Bronchus fibroblast of lung (primary cell): ENCODE measurements around the gene HAS3. TPM values are rescaled to one million over a fixed set of nuclear protein-coding genes. Genes with fewer than 3 reads are reported as not detected.

ENCODE experiments used
- total RNA-seq: library from RNA; depleted of rRNA; stranded (reverse); fragments of >200 nt; gene quantifications from 2 replicates; pipeline ENCODE4 v1.2.3, GENCODE V29; 2015

HAS3 gene
- total RNA-seq = under 0.01 TPM in 1 of 2 replicates, not detected in the other

GRCh38 chr16:69105501-69106361 lies at the start of gene HAS3:
HAS3 (plus strand) TSS chr16:69105653; CDS start chr16:69109396, 3,743 bp downstream.

GRCh38 chr16:69132424-69133252 lies 27.2 kb downstream of the HAS3 start, which contains the start of the genes CHTF8 and UTP4:
CHTF8 (minus strand) TSS chr16:69132588; CDS start chr16:69121458, 11,130 bp downstream.
UTP4 (plus strand) TSS chr16:69132649; CDS start chr16:69133460, 811 bp downstream.

Other genes starting within 250 kb of the HAS3 start
- gene CHTF8, start 26.9 kb downstream of the HAS3 start, total RNA-seq = 43.7 and 56.7 TPM in 2 replicates
- gene UTP4, start 27.0 kb downstream of the HAS3 start, total RNA-seq = 16.3 and 19.2 TPM in 2 replicates
- gene SNTB2, start 81.5 kb downstream of the HAS3 start, total RNA-seq = 25.4 and 25.9 TPM in 2 replicates
- 32.7 and 34.0 TPM in 2 replicates for gene VPS4A, start 205.7 kb downstream of the HAS3 start, total RNA-seq
- gene PDF, start 224.9 kb downstream of the HAS3 start, total RNA-seq = 23.9 and 25.6 TPM in 2 replicates
- 34.5 and 35.8 TPM in 2 replicates for gene COG8, start 233.9 kb downstream of the HAS3 start, total RNA-seq
- 22.0 and 23.5 TPM in 2 replicates for gene NIP7, start 234.1 kb downstream of the HAS3 start, total RNA-seq
- not detected in 2 replicates for gene TMED6, start 246.1 kb downstream of the HAS3 start, total RNA-seq